Measurements from ENCODE around the gene ELAVL4. TPM values are rescaled to one million over a fixed set of nuclear protein-coding genes. Genes with fewer than 3 reads are reported as not detected.

ELAVL4 gene
- total and polyA plus RNA-seq, 2 of the 8 experiments (the other 6 are each of a cell fraction or from before 2014, with no cell fraction given), result 0.21 to 0.89 TPM

- TF ChIP-seq CBX5 (IDR thresholded peaks at IDR 0.05; ENCODE audit: low read depth, low read length) (no peak), POLR2A (IDR thresholded peaks at IDR 0.05; ENCODE audit: control extremely low read depth in 1 of 2, low read depth in 2 of 2, low read length in 2 of 2) (no peak)
Measured at GRCh38 chr1:50252196-50252595, 143.5 kb downstream of the ELAVL4 start (continued).

Other genes with a start within 250 kb of the ELAVL4 start
- gene AGBL4, start 85.0 kb upstream of the ELAVL4 start, total RNA-seq (2021; fragmentation: NEBNext Ultra II Directional; extraction: Animal tissue kit (Norgen Biotek cat#: 25700)), result 0.41 and 0.46 TPM in 2 replicates
- gene AGBL4, start 85.0 kb upstream of the ELAVL4 start, polyA plus RNA-seq (2011; rRNA removed), result 0.25 and 0.45 TPM in 2 replicates